HG02571 (cell line): Measurements from ENCODE around the gene RBMS3.

Experiments
- ATAC-seq: cut with Tn5 transposase; IDR thresholded peaks from one replicate; pipeline ENCODE4 v1.9.1; 2021; ENCODE audit warnings: mild to moderate bottlenecking, moderate library complexity; ENCODE audit not compliant: unreplicated experiment

The RBMS3 gene

GRCh38 chr3:29914861-29915524 is 634.1 kb downstream of the RBMS3 start:
- ATAC-seq, result no peak

- ATAC-seq, result no peak
Measured at GRCh38 chr3:29919571-29919970, 638.7 kb downstream of the RBMS3 start.

GRCh38 chr3:29922992-29923746 is 642.3 kb downstream of the RBMS3 start:
- ATAC-seq, result no peak

- ATAC-seq, result no peak
Measured at GRCh38 chr3:29924783-29925561, 644.1 kb downstream of the RBMS3 start.

GRCh38 chr3:29926378-29926777 is 645.5 kb downstream of the RBMS3 start:
- ATAC-seq, result no peak

DNA sequence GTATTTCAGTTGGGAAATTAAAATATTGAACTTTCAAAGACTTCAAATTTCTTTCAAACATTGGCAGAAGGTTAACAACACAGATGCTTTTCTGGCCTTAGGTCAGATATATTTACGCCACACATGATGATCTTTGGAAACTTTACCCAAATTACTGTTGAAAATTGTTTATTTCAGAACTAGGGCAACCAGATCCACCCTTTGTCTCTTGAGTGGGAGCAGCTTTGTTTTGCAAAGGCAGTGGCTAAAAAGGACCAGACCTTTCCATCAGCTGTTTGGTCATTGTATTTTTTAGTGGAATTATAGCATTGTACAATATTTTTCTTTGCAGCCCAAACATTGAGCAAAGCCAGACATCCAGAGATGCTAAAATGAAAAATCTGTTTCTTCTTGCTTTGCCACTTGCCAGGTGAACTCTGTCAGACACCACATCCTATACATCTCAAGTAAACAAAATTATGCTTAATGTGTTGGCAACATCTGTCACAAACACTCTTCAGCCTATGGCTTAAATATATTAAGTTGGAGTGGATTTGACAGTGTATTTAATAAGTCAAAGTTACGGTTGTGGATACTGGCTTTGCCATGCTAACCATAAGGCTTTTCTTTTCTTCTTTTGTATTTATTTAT is 651.9 kb downstream of the RBMS3 start:
- ATAC-seq, result no peak

- ATAC-seq, result no peak
Measured at GRCh38 chr3:29933802-29934490, 653.1 kb downstream of the RBMS3 start.

DNA sequence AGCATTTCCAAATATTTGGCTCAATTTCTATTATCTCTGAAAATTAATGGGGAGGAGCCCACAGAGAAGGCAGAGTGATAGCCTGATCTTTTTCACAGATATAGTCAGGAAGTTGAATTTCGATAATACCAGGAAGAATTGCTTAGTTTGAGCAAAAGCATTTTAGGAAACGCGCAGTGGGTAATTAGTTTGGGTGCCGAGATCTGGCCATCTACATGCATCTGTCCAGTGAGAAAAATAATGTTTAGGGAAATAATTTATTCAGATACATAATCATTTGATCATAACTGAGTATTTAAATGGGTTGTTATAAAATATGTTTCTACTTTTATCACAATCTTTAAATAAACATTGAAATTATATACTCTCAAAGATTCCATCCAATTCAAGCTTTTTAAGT is 653.9 kb downstream of the RBMS3 start:
- no peak for ATAC-seq

GRCh38 chr3:29936054-29936453 is 655.2 kb downstream of the RBMS3 start:
- peak; percentile 80 for ATAC-seq

DNA sequence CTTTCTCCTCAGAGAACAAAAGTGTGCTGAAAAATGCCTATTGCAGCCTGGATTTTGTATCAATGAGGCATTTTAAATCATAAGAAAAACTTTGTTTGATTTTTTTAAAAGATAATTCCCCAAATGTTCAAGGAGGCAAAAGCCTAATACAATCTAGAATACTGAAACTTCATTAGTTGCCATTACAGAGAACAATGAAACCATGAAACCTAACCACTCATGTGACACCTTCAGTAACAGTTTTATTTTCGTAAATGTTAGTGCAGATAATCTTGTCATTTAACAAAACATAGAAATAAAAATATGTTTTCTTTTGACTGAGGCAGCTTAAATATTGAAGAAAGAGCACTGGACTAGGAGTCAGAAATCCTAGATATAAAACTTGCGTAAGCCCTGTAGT is 655.9 kb downstream of the RBMS3 start:
- ATAC-seq, result no peak

GRCh38 chr3:29937185-29937584 is 656.3 kb downstream of the RBMS3 start:
- no peak for ATAC-seq

- no peak for ATAC-seq
Measured at GRCh38 chr3:29940759-29941323, 660.0 kb downstream of the RBMS3 start.

GRCh38 chr3:29942297-29942696 is 661.4 kb downstream of the RBMS3 start:
- no peak for ATAC-seq

DNA sequence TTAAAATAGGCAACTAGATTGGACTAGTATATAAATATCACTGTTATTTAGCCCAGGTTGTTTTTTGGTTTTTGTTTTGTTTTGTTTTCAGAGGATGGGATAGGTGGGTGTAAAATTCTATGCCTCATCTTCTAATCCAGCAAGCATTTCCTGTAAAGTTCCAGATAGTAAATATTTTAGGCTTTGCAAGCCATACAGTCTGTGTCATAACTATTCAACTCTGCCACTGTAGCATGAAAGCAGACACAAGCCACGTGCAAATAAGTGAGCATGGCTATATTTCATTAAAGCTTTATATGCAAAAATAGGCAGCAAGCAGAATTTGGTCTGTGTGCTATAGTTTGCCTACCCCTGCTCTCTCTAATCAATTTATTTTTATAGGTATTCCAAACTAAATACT is 668.3 kb downstream of the RBMS3 start:
- no peak for ATAC-seq

DNA sequence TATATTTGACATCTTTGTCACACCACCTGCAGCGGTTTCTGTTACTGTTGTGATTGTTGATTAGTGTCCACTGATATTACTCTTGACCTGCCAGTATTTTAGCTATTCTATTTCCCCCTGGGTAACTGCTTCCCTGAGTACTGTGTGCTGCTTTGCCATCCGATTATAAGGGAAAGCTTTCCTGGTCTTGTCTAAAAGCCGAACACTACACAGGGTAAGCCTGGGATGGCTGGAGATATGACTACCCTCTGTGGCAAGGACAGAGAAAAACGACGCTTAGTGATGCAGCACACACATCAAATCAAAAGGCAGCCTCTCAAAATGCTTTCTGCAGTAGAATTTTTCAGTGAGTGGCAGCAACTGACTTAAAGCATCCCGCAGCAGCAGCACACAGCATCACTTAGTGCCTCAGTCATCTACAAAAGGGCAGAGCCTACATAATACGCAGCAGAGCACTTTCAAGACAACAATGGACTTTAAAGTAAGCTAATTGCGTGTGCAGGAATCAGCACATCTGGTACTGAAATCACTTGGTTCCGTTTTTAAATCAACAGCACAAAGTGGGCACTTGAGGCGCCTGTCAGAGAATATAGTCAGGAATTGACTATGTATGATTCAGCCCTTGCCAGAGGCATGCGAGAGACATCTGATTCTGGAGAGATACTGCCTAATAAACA is 669.2 kb downstream of the RBMS3 start:
- ATAC-seq, result no peak

- ATAC-seq, result no peak
Measured at GRCh38 chr3:29952431-29952830, 671.6 kb downstream of the RBMS3 start.

GRCh38 chr3:29955413-29955812 is 674.5 kb downstream of the RBMS3 start:
- no peak for ATAC-seq

DNA sequence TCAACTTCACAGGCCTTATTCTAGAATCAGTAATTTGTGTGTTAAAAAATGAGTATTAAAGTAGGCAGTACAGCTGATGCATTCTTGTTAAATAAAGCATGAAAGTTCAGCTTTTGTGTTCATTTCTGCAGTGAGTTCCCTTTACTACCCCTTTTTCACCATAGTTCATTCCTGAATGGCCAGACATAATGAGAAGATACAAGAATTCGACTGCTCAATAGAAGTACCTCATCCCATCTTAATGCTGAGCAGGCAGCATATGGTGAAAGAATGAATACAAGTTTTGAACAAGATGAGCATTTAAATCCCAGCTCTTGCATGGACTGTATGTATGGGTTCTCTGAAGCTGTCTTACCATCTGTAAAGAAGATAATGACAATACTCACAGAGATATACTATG is 677.9 kb downstream of the RBMS3 start:
- no peak for ATAC-seq

- ATAC-seq, result no peak
Measured at GRCh38 chr3:29971895-29972294, 691.0 kb downstream of the RBMS3 start.
